ENCODE data around the gene SPDYA.

Gene SPDYA

DNA sequence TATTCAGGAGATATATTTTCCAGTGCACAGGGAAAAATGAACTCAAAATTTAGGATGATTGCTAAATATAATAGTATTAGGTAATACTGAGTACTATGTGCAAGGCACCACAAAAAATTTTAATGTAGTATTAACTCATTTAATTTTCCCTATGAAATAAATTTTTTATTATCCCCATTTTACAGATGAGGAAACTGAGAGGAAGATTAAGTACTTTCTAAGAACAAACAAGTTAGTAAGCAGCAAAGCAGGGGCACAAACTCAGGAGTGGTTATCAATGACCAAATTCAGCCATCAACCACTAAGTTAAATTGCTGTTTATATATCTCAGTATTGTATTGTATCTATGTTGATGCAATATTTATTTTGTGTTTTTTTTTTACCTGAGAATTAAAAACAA, 14.2 kb downstream of the SPDYA start:
- no peak for DNase-seq (ENCODE audit: low spot score)

DNA sequence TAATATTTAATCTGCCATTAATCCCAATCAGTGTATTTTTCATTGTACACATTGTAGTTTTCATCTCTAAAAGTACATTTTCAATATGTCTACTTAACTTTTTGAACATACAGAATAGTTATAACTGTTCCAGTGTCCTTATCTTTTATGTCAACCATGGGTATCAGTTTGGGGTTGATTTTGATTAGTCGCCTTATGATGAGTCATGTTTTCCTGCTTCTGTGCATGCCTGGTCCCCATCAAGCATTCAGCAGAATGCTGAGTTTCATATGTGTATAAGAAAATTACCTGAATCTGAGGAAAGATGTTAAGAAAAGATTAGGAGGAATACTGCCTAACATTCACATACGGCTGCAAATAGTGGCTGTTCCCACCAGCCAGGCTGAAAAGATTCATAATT, 17.7 kb downstream of the SPDYA start:
- DNase-seq (ENCODE audit: low spot score), result no peak

DNA sequence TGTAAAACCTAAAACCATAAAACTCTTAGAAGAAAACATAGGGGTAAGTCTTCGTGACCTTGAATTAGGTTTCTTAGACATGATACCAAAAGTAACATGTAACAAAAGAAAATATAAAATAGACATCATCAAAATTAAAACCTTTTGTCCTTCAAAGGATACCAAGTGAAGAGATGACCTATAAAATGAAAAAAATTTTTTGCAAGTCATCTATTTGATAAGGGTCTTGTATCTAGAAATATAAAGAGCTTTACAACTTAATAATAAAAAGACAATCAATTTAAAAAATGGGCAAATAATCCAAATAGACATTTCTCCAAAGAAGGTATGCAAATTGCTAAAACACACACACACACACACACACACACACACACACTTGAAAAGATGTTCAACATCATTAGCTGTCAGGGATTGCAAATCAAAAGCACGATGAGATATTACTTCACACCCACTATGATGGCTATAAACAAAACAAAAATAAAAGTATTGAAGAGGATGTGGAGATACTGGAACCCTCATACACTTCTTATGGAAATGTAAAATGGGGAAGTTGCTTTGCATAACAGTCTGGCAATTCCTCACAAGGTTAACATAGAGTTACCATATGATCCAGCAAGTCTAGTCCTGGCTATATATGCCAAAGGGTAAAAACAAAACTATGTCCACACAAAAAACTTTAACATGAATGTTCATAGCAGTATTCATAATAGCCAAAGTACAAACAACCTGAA, 23.3 kb downstream of the SPDYA start:
- DNase-seq (ENCODE audit: low spot score), result no peak

DNA sequence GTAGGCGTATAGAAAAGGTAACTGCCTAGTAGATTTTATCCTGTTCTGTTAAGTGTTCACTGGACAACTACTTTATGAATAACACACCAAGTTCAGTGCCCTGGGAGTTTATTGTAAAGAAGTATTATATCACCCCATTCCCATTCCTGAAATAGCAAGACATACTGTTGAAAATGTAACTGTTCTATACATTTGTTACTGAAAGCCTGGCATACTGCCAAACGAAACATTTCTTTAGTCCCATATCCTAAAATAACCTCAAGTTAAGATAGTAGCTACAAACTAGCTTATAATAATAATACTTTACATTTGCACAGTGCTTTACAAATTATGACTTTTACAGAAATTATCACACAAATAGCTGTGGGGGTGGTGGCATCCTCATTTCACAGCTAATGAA, 25.1 kb downstream of the SPDYA start:
- no peak for DNase-seq (ENCODE audit: low spot score)

DNA sequence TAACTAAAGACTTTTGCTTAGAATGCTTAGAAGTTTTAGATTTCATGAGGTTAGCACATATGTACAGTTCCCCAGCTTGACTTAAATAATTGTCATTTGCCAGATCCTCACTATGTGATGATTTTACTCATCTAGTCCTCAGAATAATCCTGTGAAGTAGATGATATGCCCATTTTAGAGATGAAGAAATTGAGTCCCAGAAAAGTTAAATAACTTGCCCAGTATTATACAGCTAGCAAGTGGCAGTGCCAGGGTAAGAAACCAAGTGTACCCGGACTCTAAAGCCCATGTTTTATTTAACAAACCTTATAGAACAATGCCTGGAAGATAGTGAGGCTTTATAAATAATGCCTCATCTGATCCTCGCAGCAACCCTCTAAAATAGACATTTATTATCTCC, 28.3 kb downstream of the SPDYA start:
- no peak for DNase-seq (ENCODE audit: low spot score)

DNA sequence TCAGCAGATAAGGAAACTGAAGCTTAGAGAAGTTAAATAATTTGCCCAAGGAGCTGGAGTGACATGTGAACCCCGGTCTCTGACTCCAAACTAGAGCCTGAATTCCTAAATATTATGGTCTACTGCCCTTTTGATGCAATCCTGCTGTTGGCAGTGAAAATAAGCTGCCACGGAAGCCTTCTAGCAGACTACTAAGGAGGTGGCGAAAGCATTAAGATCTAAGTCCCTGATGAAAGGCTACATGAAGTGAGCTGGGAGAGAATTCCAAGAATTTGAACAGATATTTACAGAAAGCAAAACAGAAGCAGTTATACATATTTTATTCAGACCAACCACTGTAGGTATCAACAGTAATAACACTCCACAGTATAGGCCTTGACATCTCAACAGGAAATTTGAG, 31.4 kb downstream of the SPDYA start:
- DNase-seq (ENCODE audit: low spot score), result no peak

DNA sequence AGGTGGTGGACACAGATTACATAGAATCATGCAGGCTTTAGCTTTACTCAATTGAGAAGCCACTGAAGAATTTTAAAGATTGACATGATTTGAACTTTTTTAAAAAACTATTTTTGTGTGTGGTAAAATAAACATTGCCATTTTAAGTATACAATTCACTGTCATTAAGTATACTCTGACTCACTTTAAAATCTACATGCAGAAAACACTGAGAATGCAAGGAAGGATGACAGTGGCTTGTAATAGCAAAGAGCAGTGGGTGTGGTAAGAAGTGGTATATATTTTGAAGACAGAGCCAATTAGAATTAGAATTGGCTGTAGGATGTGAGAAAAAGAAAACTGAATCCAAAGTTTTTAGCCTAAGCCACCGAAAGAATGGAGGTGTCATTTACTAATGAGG, 44.6 kb downstream of the SPDYA start:
- DNase-seq (ENCODE audit: low spot score), result no peak

DNA sequence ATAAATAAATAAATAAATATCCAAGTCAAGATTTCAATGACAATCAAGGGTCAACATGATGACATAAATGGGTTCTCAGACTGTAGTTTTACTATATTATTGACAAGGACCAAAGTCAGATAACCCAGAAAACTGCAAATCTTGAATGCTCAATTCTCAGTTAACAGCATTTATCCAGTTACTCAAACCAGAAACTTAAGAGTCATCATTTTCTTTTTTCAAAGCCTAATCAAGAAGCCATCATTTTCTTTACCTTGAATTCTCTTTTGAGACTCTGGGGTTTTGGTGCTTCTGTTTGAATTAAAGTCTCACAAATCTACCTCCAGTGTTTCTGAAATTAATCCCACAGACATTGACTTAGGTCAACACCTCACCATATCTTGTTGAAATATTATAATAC, 45.3 kb downstream of the SPDYA start:
- DNase-seq (ENCODE audit: low spot score), result no peak

DNA sequence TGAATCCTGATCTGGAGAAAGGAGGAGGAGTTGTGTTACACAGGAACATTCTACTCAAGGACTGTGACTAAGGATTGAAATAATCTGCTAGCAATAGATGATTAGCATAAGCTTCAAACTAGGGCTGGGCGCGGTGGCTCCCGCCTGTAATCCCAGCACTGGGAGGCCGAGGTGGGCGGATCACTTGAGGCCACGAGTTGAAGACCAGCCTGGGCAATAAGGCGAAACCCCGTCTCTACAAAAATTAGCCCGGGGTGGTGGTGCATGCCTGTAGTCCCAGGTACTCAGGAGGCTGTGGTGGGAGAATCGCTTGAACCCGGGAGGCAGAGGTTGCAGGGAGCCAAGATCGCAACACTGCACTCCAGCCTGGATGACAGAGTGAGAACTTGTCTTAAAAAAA, 58.0 kb downstream of the SPDYA start:
- DNase-seq (ENCODE audit: low spot score), result no peak

DNA sequence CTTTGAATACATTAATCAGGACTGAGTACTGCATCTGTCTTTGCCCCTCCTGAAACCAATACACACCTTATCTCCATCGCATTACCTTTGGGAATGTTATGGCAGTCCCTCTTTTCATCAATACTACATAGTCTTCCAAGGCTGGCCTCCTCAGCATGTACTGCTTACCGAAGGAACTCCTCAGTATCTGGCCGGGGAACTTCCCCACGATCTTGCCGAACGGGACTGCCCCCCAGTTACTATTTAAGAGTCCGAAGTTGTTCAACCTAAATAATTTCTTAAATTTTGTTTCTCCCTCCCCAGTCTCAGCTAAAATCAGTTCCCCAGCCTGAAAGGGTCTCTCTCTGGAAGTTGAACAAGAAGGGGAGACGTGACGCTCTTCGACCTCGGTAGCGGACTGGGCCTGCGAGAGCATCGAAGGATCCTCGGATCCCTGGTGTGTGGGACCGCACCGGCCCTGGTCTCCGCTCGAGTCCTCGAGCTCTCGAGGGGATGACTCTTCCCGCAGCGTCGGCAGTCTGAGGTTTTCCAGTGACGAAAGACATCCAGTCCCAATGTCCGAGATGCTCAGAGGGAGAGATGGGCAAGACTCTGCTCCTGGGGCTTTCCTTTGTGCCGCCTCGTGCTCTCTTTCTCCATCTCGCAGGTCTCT, 59.0 kb downstream of the SPDYA start:
- no peak for DNase-seq (ENCODE audit: low spot score)

DNA sequence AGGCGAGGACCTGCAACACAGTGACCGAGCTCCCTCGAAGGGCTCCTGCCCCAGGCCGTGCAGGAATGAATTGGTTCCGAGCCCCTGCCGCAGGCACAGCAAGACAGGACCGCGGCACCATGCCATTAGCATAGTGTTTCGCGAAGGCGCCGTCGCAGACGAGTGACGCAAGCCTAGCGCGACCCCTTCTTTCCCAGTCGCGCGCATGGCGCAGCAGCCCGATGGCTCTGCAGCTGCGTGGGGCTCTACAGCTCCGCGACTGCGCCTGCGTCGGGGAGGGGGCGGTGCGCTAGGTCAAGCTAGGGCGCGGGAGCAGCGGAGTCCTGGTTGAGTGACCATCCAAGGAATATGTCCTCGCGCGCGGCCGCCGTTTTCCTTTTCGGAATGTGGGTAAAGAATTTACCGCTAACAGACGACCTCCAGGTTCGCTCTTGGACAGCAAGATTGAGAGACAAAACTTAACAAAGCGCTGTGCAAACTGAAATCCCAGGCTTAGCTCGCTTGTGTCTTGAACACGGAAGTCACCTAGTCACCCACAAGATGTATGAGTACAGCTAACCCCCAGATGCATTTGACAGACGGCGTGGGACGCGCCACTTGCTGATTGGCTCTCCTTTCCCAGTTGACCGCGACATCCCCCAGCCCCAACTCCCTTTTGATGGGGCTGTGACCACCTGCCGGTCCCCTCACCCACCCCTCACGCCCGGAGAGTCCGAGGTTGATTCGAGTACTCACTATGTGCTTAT, 59.7 kb downstream of the SPDYA start, which contains the start of gene TRMT61B:
Gene TRMT61B, minus strand, starts transcription at position 164 of the 746 bp plus-strand sequence. Its CDS starts 32 bp downstream, at position 132.
- DNase-seq (ENCODE audit: low spot score), result peak; percentile 96

DNA sequence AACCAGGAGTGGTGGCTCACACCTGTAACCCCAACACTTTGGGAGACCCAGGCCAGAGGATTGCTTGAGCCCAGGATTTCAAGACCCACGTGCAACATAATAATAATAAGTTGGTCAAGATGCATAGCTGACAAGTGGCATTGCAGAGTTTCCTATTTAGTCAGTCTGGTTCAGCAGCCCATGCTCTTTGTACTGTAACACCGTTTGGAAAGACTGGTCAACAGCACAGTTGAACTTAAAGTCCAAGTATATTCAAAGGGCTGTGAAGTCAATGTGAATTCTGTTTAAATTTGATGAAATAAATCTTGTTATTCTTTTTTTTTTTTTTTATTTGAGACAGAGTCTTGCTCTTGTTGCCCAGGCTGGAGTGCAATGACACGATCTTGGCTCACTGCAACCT, 61.0 kb downstream of the SPDYA start:
- no peak for DNase-seq (ENCODE audit: low spot score)

DNA sequence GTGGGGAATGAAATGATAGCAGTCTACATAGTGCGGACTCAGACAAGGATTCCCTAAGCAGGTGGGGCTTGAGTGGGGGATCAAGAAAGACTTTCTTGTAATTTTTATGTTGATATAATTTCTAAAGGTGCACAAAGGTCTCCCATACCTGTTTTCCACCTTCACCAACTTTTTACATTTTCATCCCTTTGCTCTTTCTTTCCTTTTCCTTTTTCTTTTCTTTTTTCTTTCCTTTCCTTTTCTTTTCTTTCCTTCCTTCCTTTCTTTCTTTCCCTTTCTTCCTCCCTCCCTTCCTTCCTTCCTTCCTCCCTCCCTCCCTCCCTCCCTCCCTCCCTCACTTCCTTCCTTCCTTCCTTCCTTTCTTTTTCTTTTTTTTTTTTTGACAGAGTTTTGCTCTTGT, 69.6 kb downstream of the SPDYA start:
- DNase-seq (ENCODE audit: low spot score), result no peak

DNA sequence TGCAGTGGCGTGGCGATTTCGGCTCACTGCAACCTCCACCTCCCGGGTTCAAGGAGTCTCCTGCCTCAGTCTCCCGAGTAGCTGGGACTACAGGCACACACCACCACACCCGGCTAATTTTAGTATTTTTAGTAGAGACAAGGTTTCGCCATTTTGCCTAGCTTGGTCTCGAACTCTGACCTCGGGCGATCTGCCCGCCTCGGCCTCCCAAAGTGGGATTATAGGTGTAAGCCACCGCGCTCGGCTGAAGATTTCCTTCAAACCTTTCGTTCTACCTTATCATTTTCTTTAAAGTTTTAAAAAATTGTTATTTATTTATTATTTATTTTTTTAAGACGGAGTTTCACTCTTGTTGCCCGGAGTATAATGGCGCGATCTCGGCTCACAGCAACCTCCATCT, 82.9 kb downstream of the SPDYA start:
- no peak for DNase-seq (ENCODE audit: low spot score)

DNA sequence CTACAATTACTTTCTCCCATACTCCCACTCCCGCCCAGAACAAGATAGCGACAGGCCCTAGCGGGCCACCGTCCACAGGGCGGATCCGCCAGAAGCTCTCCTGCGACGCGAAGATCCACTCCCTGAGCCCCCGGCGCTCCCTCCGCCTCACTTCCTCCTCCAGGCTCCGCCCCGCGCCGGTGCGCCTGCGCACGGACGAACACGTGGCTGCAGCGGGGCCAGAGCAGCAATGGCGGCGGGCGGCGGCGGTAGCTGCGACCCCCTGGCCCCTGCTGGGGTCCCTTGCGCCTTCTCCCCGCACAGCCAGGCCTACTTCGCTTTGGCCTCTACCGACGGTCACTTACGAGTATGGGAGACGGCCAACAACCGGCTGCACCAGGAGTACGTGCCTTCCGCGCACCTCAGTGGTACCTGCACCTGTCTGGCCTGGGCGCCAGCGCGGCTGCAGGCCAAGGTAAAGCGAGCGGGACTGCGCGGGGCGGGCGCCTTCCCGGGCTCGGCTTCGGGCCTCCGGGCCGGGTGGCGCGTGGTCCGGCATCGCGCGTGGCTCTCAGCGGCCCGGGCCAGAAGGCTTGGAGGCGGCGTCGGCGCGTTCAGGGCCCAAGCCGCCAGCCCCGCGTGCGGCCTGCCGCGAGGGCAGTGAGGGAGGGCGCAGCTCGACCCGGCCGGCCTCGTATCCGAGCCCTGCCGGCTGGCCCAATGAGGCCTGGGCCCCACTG, 84.0 kb downstream of the SPDYA start, which contains the start of gene WDR43:
Gene WDR43, plus strand, starts transcription at position 198 of the 719 bp plus-strand sequence. Its CDS starts 32 bp downstream, at position 230.
- peak; percentile 98 for DNase-seq (ENCODE audit: low spot score)

DNA sequence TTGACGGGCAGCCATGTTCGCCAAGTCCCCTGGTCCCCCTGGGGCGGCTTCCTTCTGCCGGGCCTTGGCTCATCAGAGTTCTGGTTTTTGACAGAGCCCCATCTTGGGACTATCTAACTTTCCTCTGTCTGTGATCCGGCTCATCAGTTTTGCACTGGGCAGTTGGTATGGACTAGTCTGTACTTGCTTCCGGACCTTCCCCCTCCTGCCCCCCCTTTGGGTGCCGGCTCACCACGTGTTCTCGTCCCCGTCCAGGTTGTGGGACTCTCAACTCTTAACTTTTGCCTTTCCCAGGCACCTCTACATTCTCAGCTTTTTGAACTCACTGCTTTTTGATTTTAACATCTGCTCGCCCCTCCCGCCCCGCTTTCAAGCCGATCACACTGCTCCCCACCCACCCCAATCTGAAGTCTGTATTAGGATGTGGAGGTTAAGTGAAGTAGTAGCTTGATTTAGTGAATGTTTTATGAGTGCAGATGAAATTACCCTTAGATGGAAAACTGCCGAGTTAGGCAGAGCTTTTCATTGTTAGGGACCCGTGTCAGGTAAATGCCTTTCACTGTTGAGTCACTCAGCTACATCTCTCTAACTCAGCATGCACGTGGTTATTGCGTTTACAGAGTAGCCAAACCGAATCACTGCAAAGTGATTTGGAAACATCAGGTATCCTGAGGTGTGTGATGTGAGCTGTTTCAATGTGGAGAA, 84.7 kb downstream of the SPDYA start:
- DNase-seq (ENCODE audit: low spot score), result peak; percentile 38

DNA sequence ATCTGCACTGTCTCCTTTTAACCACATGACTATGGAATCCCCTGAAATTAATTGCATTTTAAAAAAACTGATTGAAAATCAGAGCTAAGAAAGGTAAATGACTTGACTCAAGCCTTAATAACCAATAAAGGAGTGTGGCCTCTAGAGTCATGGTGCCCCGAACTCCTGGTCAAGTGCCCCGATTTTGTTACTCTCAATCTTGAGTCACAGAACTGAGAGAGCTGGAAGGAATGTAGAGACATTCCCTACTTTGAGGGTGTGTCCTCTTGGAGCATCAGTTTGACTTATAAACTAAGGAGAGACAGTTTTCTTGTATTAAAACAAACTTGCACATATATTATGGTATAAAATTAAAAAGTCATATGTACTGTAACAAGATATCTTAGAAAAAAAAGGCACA, 86.3 kb downstream of the SPDYA start:
- no peak for DNase-seq (ENCODE audit: low spot score)

DNA sequence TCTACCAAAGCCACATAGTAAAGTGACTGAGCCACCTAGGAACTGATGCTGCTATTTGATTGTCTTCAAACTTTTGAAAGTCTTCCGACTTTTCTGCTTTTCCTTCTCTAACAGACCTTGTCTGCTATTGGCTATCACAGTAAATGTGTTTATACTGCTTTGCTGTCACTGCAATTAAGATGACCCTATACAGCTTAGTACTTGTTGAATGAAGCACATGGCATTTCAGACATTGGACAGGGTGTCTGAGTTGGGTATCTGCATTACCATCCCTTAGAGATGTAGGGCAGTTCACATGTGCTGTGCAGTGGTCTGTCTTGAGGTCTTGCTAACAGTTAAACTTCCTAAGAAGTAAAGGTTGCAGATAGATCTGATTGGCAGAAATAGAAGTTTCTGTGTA, 87.4 kb downstream of the SPDYA start:
- no peak for DNase-seq (ENCODE audit: low spot score)
